AG04449 (cell line): ENCODE measurements around the gene LPAR2.
"Not testable (repeated sequence)": the region's sequence is repeated elsewhere in the genome, so short reads cannot be mapped to it uniquely, and the experiment has no call there.

Source experiments
- CTCF ChIA-PET: fragments of 350-600 bp; formaldehyde crosslinking; extraction: SDS; loops from one replicate; lab custom pipeline; 2021; ENCODE audit warnings: antibody characterized with exemption; lab: Yijun Ruan, JAX
- POLR2A ChIA-PET: fragments of 400-600, 350-600 bp; formaldehyde crosslinking; extraction: SDS; loops from one replicate; lab custom pipeline; 2020; ENCODE audit warnings: antibody characterized with exemption, inconsistent platforms; lab: Yijun Ruan, JAX
- DNase-seq: peaks from one replicate; pipeline ENCODE4 v3.0.0-alpha.2; 2010; ENCODE audit warnings: low read depth, low spot score
- H3K4me3 ChIP-seq: 2 replicates; pipeline ENCODE4 v1.5.1; 2011; ENCODE audit warnings: low read depth, mild to moderate bottlenecking, control low read depth, low read length
- TF ChIP-seq, protein P1 (sequence below): IDR thresholded peaks from one replicate; pipeline ENCODE4 v1.5.1; 2011; ENCODE audit warnings: mild to moderate bottlenecking, moderate library complexity, low read length, control low read depth, inconsistent platforms; ENCODE audit not compliant: insufficient read depth; ENCODE audit errors: missing control alignments

Gene LPAR2

DNA sequence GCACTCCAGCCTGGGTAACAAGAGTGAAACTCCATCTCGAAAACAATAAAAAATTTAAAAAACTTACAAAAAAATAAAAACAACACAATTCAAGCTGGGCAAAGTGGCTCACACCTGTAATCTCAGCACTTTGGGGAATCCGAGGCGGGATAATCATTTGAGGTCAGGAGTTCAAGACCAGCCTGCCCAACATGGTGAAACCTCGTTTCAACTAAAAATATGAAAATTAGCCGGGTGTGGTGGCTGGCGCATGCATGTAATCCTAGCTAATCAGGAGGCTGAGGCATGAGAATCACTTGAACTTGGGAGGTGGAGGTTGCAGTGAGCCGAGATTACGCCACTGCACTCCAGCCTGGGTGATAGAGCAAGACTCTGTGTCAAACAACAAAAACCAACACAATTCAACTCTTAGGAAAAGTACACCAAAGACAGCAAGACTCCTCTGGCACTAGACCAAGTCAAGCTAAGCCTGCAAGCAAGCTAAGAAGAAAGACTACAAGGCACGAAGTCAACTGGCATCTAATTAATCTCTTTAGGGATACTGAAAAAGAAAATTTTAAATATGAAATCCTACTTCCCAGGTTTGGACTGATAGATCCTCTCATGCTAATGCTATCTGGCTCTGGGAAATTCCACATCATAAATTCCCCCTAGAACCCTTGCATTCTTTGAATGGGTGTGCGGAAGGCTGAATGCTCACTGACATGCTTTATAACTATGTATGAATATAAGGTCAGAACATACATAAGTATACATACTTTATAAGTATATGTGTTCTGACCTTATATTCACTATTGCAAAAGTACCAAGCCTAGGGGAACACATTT is 17.4 kb downstream of the LPAR2 start:
- CTCF ChIA-PET, result interaction anchor here (1.0 to 1.8 kb wide), 2 partner anchors 34 to 58 kb away, joined by 3 to 4 read pairs; no protein-coding TSS in a partner anchor

GRCh38 chr19:19606686-19607085 is 21.3 kb downstream of the LPAR2 start:
- DNase-seq, H3K4me3 ChIP-seq, POLR2A ChIA-PET: not testable (repeated sequence)
- CTCF ChIA-PET, result interaction anchor here (0.6 to 2.2 kb wide), 3 partner anchors 15 to 54 kb away, joined by 3 to 11 read pairs (median 3); no protein-coding TSS in a partner anchor

More for the DNA sequence above, 17.4 kb downstream of the LPAR2 start:
- H3K4me3 ChIP-seq, result no peak overlapping the region
- DNase-seq, result no peak
- TF ChIP-seq, protein P1, sequence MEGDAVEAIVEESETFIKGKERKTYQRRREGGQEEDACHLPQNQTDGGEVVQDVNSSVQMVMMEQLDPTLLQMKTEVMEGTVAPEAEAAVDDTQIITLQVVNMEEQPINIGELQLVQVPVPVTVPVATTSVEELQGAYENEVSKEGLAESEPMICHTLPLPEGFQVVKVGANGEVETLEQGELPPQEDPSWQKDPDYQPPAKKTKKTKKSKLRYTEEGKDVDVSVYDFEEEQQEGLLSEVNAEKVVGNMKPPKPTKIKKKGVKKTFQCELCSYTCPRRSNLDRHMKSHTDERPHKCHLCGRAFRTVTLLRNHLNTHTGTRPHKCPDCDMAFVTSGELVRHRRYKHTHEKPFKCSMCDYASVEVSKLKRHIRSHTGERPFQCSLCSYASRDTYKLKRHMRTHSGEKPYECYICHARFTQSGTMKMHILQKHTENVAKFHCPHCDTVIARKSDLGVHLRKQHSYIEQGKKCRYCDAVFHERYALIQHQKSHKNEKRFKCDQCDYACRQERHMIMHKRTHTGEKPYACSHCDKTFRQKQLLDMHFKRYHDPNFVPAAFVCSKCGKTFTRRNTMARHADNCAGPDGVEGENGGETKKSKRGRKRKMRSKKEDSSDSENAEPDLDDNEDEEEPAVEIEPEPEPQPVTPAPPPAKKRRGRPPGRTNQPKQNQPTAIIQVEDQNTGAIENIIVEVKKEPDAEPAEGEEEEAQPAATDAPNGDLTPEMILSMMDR, result no peak
- POLR2A ChIA-PET, result no interaction called here

- POLR2A ChIA-PET, result no interaction called here
- no peak for DNase-seq
- CTCF ChIA-PET, result interaction anchor here (0.7 to 2.2 kb wide), 2 partner anchors 52 to 53 kb away, joined by 5 to 11 read pairs; no protein-coding TSS in a partner anchor
- TF ChIP-seq, protein P1, result no peak
- H3K4me3 ChIP-seq, result no peak overlapping the region
Observed at GRCh38 chr19:19606021-19606420, 22.0 kb downstream of the LPAR2 start.

- ChIA-PET POLR2A (no interaction called here), CTCF (interaction anchor here (1.0 kb wide), 1 partner anchor 49 kb away, joined by 3 read pairs; no protein-coding TSS in a partner anchor)
- no peak for DNase-seq
- TF ChIP-seq, protein P1, result no peak
- H3K4me3 ChIP-seq, result no peak overlapping the region
Observed at GRCh38 chr19:19602713-19603324, 25.2 kb downstream of the LPAR2 start.

- POLR2A ChIA-PET, result no interaction called here
- no peak overlapping the region for H3K4me3 ChIP-seq
- CTCF ChIA-PET, result interaction anchor here (1.0 to 1.7 kb wide), 2 partner anchors 48 to 49 kb away, joined by 3 to 5 read pairs; no protein-coding TSS in a partner anchor
- TF ChIP-seq, protein P1, result no peak
- no peak for DNase-seq
Observed at GRCh38 chr19:19602136-19602712, 25.8 kb downstream of the LPAR2 start.

DNA sequence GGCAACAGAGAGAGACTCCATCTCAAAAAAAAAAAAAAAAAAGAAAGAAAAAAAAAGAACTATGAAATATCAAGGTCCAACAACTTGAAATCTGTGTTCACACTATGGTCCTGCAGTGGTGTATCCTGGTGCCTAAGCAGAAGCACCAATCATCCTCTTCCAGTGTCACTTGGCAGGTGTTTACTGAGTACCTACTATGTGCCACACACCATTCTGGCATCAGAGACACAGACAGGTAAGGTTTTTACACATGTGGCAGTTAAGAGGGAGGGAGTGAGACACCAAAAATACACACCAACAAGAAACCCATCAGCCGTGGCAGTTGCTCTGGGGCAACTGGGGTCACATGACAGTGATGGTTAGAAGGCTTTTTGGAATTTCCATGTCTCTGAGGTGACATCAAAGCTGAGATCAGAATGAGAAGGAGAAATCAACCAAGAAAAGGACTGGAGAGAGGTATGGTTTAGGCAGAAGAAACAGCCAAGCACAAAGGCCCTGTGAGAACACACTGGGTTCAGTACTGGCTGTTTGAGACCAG is 27.2 kb downstream of the LPAR2 start:
- ChIA-PET POLR2A (no interaction called here), CTCF (interaction anchor here (1.7 kb wide), 1 partner anchor 48 kb away, joined by 5 read pairs; no protein-coding TSS in a partner anchor)
- H3K4me3 ChIP-seq, result no peak overlapping the region
- TF ChIP-seq, protein P1, result no peak
- DNase-seq, result no peak

GRCh38 chr19:19598728-19599451 is 29.1 kb downstream of the LPAR2 start:
- H3K4me3 ChIP-seq, DNase-seq, POLR2A ChIA-PET: not testable (repeated sequence)
- CTCF ChIA-PET, result interaction anchor here (1.4 kb wide), 1 partner anchor 45 kb away, joined by 4 read pairs; no protein-coding TSS in a partner anchor
